OCI-LY1 (cell line): ENCODE data around the gene MAD2L1BP.

Experiments
- H2AFZ ChIP-seq: fragments of 200-600 bp; sonication (generic), shearing (Covaris generic); 2 replicates; pipeline ENCODE4 v1.6.0; 2014; ENCODE audit warnings: antibody characterized with exemption, mild to moderate bottlenecking, low read length
- H3F3A ChIP-seq: fragments of 200-600 bp; sonication (generic), shearing (Covaris generic); 2 replicates; pipeline ENCODE4 v1.6.0; 2014; ENCODE audit warnings: mild to moderate bottlenecking, antibody characterized with exemption, low read length, moderate library complexity; ENCODE audit not compliant: insufficient read depth
- H3K27ac ChIP-seq: fragments of 200-600 bp; sonication (generic); 2 replicates; pipeline ENCODE4 v1.5.1; 2014; ENCODE audit warnings: low read length, mixed run types, mild to moderate bottlenecking, low read depth; ENCODE audit not compliant: poor library complexity, severe bottlenecking
- H3K27me3 ChIP-seq: fragments of 200-600 bp; sonication (generic); 2 replicates; pipeline ENCODE4 v1.6.0; 2014; ENCODE audit warnings: antibody characterized with exemption, mild to moderate bottlenecking, low read length, moderate library complexity; ENCODE audit not compliant: insufficient read depth
- H3K36me3 ChIP-seq: fragments of 200-600 bp; sonication (generic); 2 replicates; pipeline ENCODE4 v1.6.1; 2014; ENCODE audit warnings: mild to moderate bottlenecking, antibody characterized with exemption, low read length, moderate library complexity, mixed read lengths; ENCODE audit not compliant: insufficient read depth
- H3K4me1 ChIP-seq: fragments of 200-600 bp; sonication (generic); 2 replicates; pipeline ENCODE4 v1.5.1; 2014; ENCODE audit warnings: mild to moderate bottlenecking, low read length, moderate library complexity; ENCODE audit not compliant: insufficient read depth, severe bottlenecking
- H3K4me2 ChIP-seq: fragments of 200-600 bp; sonication (generic), shearing (Covaris generic); 2 replicates; pipeline ENCODE4 v1.6.1; 2014; ENCODE audit warnings: low read length
- H3K4me3 ChIP-seq: fragments of 200-600 bp; sonication (generic); 2 replicates; pipeline ENCODE4 v1.5.1; 2014; ENCODE audit warnings: low read length, low read depth, mild to moderate bottlenecking, mixed read lengths; ENCODE audit not compliant: poor library complexity, severe bottlenecking
- H3K79me2 ChIP-seq: fragments of 200-600 bp; shearing (Covaris generic); 2 replicates; pipeline ENCODE4 v1.6.1; 2016; ENCODE audit warnings: mixed run types, low read length, mixed read lengths; ENCODE audit not compliant: insufficient read depth
- H3K9ac ChIP-seq: fragments of 200-600 bp; sonication (generic), shearing (Covaris generic); 2 replicates; pipeline ENCODE4 v1.6.1; 2014; ENCODE audit warnings: mild to moderate bottlenecking, low read length, mixed read lengths
- H3K9me2 ChIP-seq: fragments of 200-600 bp; sonication (generic), shearing (Covaris generic); 2 replicates; pipeline ENCODE4 v1.6.1; 2014; ENCODE audit warnings: low read depth, mild to moderate bottlenecking, low read length, mixed read lengths
- H3K9me3 ChIP-seq: fragments of 200-600 bp; shearing (Covaris generic); 2 replicates; pipeline ENCODE4 v1.6.1; 2014; ENCODE audit warnings: low read length, mixed read lengths
- H4K20me1 ChIP-seq: fragments of 200-600 bp; sonication (generic), shearing (Covaris generic); 2 replicates; pipeline ENCODE4 v1.6.0; 2016; ENCODE audit warnings: mild to moderate bottlenecking, low read length; ENCODE audit not compliant: insufficient read depth
- EZH2 ChIP-seq: fragments of 200-600 bp; sonication (generic), shearing (Covaris generic); IDR thresholded peaks from 2 replicates; pipeline ENCODE4 v1.8.0; 2017; ENCODE audit warnings: borderline replicate concordance, mixed run types, mild to moderate bottlenecking, antibody characterized with exemption, low read length, moderate library complexity, mixed read lengths
- TF ChIP-seq, protein P1 (sequence below): fragments of 200-600 bp; sonication (generic), shearing (Covaris generic); IDR thresholded peaks from 2 replicates; pipeline ENCODE4 v1.5.1; 2017; ENCODE audit warnings: mild to moderate bottlenecking, antibody characterized with exemption, low read length, moderate library complexity, mixed read lengths

Gene MAD2L1BP

DNA sequence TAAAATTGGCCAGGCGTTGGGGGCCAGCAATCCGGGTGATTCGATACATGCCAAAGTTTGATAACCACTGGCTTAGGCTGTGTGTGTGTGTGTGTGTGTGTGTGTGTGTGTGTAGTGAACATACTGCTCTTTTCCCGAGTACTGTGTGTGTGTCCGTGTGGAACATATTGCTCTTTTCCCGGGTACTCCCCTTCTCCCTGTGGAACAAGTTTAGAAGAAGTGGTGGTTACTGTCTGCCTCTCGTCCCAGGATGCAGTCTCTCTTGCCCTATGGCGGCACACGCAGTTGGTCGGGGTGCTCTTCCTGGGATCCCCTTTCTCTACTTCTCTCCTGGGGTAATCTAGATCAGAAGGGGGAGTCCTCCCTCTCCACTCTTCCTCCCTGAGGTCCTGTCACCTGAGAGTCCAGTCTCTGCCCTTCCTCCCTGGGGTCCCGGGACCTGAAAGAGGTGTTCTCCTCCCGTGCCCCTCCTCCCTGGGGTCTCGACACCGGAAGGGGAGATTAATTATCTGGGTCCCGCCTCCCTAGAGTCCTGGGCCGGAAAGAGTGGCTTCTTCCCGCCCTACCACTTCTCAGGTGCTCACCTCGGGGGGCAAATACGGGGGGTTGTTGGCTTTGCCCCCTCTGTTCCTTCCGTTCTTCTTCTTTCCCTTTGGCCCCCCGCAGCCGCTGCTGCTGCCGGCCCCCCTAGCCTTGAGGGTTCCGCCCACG, 7.1 kb upstream of the MAD2L1BP start:
- no peak overlapping the region for H2AFZ ChIP-seq
- H4K20me1 ChIP-seq = no peaks in the 10 kb centered on the region
- peaks cover 30% of the 10 kb centered on the region for H3K4me1 ChIP-seq
- H3K27ac ChIP-seq = peak overlapping the region; percentile 55
- no peak for TF ChIP-seq EZH2
- TF ChIP-seq, protein P1, sequence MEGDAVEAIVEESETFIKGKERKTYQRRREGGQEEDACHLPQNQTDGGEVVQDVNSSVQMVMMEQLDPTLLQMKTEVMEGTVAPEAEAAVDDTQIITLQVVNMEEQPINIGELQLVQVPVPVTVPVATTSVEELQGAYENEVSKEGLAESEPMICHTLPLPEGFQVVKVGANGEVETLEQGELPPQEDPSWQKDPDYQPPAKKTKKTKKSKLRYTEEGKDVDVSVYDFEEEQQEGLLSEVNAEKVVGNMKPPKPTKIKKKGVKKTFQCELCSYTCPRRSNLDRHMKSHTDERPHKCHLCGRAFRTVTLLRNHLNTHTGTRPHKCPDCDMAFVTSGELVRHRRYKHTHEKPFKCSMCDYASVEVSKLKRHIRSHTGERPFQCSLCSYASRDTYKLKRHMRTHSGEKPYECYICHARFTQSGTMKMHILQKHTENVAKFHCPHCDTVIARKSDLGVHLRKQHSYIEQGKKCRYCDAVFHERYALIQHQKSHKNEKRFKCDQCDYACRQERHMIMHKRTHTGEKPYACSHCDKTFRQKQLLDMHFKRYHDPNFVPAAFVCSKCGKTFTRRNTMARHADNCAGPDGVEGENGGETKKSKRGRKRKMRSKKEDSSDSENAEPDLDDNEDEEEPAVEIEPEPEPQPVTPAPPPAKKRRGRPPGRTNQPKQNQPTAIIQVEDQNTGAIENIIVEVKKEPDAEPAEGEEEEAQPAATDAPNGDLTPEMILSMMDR = peak; percentile 35; the same call in 1 of the 2 replicates
- peak overlapping the region; percentile 89 for H3K4me2 ChIP-seq
- H3K79me2 ChIP-seq = no peaks in the 10 kb centered on the region
- peaks cover 34% of the 10 kb centered on the region for H3K36me3 ChIP-seq
- no peaks in the 10 kb centered on the region for H3K9me3 ChIP-seq
- H3F3A ChIP-seq = no peaks in the 10 kb centered on the region
- H3K4me3 ChIP-seq = peak overlapping the region; percentile 90
- peak overlapping the region; percentile 94 for H3K9ac ChIP-seq
- no peaks in the 10 kb centered on the region for H3K27me3 ChIP-seq
- H3K9me2 ChIP-seq = no peaks in the 10 kb centered on the region

DNA sequence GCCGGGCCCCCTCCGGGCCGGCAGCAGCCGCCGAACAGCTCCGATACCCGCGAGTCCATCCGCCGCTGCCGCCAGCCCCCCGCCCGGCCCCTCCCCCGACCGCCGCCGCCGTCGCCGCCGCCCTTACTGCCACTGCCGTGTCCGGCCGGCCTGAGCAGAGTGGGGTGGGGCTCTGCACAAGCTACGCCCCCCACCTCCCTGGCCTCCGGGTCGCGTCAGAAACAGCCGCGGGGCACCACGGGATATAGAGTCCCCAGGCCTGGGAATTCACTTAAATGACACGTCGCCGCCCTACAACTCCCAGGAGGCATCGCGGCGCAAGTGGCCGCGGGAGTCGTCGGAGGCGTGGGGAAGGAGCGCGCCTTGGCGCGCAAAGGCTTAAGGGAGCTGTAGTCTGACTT, 6.5 kb upstream of the MAD2L1BP start, which contains the start of gene GTPBP2:
Gene GTPBP2, minus strand, starts transcription at position 161 of the 401 bp plus-strand sequence. Its CDS starts 102 bp downstream, at position 59.
- H3K27me3 ChIP-seq = no peaks in the 10 kb centered on the region
- H3K9me3 ChIP-seq = no peaks in the 10 kb centered on the region
- H4K20me1 ChIP-seq = no peaks in the 10 kb centered on the region
- H3K4me3 ChIP-seq = peak within 1 kb of the TSS; percentile 90
- H3K79me2 ChIP-seq = no peaks in the 10 kb centered on the region
- H3K36me3 ChIP-seq = peaks cover 28% of the 10 kb centered on the region
- H3F3A ChIP-seq = no peaks in the 10 kb centered on the region
- peak within 1 kb of the TSS; percentile 95 for H3K4me2 ChIP-seq
- H3K9ac ChIP-seq = peak within 1 kb of the TSS; percentile 95
- TF ChIP-seq, protein P1 = no peak
- no peak for TF ChIP-seq EZH2
- peaks cover 30% of the 10 kb centered on the region for H3K4me1 ChIP-seq
- H3K27ac ChIP-seq = peak within 1 kb of the TSS; percentile 97
- no peaks in the 10 kb centered on the region for H3K9me2 ChIP-seq
- no peak within 1 kb of the TSS; the same call in none of the 2 replicates for H2AFZ ChIP-seq

DNA sequence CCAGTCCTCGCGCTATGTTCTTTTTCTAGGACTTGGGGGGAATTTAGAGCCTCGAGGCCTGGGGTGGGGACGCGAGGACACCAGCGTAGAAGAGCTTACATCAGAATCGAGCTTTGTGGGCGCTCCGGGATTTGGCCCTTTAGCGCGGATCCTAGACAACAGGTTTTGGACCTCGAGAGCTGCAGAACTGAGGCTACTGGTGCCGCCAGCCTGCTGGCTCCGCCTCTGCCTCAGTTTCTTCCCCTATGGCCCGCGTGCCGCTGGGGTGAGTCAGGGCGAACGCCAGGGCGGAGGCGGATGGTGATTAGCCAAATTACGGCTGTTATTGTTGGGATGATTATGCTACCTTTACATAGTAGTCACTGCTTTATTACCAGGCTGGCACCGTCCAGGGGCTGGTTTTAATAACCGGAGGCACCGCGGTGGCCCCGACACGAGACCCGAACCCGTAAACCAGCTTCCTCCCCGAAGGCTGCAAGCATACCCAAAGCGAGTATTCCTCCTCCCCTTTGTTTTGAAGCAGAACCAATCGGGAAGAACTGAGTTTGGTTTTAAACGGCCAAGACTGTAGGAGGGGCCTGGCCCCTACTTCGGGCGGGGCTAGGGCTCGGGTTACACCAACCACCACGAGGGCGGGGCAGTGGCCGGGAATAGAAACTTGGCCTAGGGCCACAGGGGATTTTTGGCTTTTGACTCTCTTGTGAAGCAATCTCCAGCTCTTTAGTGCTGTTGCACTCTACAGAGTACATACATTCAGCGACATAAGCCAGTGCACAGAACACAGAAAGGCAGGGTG, 5.9 kb upstream of the MAD2L1BP start:
- peak overlapping the region; percentile 90 for H3K4me3 ChIP-seq
- no peak for TF ChIP-seq EZH2
- TF ChIP-seq, protein P1 = no peak
- no peaks in the 10 kb centered on the region for H3F3A ChIP-seq
- no peaks in the 10 kb centered on the region for H3K9me2 ChIP-seq
- H2AFZ ChIP-seq = no peak overlapping the region; the same call in none of the 2 replicates
- peak overlapping the region; percentile 97 for H3K27ac ChIP-seq
- H4K20me1 ChIP-seq = no peaks in the 10 kb centered on the region
- H3K9ac ChIP-seq = peak overlapping the region; percentile 95
- H3K4me2 ChIP-seq = peak overlapping the region; percentile 95
- H3K4me1 ChIP-seq = peaks cover 30% of the 10 kb centered on the region
- peaks cover 22% of the 10 kb centered on the region; the same call in 1 of the 2 replicates for H3K36me3 ChIP-seq
- H3K79me2 ChIP-seq = no peaks in the 10 kb centered on the region
- no peaks in the 10 kb centered on the region for H3K27me3 ChIP-seq
- H3K9me3 ChIP-seq = no peaks in the 10 kb centered on the region
